Skeletal muscle cell (primary cell): ENCODE data around the gene GRIN1.

Source experiments
- DNase-seq: peaks from one replicate; pipeline ENCODE4 v3.0.0-alpha.2; 2010; ENCODE audit warnings: low read depth
- H3K4me3 ChIP-seq: 2 replicates; pipeline ENCODE4 v1.5.1; 2011; ENCODE audit warnings: low read depth, mild to moderate bottlenecking, control low read depth, low read length, moderate library complexity

The GRIN1 gene

GRCh38 chr9:137145731-137146526 is 7.0 kb downstream of the GRIN1 start:
- no peak for DNase-seq
- H3K4me3 ChIP-seq, result no peak overlapping the region

GRCh38 chr9:137146527-137146918 is 7.6 kb downstream of the GRIN1 start:
- H3K4me3 ChIP-seq, result no peak overlapping the region
- DNase-seq, result no peak

DNA sequence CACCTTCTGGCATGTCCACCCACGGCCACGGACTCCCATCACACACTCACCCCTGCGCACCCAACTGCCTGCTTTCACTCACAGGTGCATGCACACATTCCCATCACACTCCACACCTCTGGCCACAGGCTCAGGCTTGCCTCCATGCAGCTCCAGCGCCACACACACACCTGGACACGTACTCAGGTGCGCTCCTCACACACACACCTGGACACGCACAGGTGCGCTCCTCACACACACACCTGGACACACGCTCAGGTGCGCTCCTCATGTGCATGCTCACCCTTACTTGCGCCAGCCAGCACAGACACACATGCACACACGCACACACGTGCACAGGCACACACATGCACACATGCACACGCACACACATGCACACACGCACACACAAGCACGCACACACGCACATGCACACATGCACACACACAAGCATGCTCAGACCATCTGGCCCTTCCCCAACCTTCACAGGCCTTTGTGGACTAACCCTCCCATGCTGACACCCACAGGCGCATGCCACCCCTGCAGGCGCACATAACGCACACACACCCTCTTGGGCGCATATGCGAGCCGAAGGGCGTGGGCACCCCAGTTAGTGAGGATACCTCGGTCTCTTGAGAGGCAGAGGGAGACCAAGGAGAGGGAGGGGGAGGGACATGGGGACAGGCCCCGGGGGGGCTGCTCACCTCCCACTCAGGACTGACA is 8.3 kb downstream of the GRIN1 start:
- no peak for DNase-seq
- no peak overlapping the region for H3K4me3 ChIP-seq

GRCh38 chr9:137147793-137148160 is 8.8 kb downstream of the GRIN1 start:
- no peak overlapping the region for H3K4me3 ChIP-seq
- no peak for DNase-seq

- DNase-seq, result no peak
These were observed 9.3 kb downstream of the GRIN1 start for GRCh38 chr9:137148242-137148641.

GRCh38 chr9:137148661-137149060 is 9.7 kb downstream of the GRIN1 start:
- no peak overlapping the region for H3K4me3 ChIP-seq
- DNase-seq, result no peak

More at GRCh38 chr9:137148242-137148641, 9.3 kb downstream of the GRIN1 start:
- H3K4me3 ChIP-seq, result no peak overlapping the region

- no peak overlapping the region for H3K4me3 ChIP-seq
- no peak for DNase-seq
These were observed 10.4 kb downstream of the GRIN1 start for GRCh38 chr9:137149363-137149762.

GRCh38 chr9:137149942-137150616 is 11.1 kb downstream of the GRIN1 start:
- no peak for DNase-seq
- H3K4me3 ChIP-seq, result no peak overlapping the region

DNA sequence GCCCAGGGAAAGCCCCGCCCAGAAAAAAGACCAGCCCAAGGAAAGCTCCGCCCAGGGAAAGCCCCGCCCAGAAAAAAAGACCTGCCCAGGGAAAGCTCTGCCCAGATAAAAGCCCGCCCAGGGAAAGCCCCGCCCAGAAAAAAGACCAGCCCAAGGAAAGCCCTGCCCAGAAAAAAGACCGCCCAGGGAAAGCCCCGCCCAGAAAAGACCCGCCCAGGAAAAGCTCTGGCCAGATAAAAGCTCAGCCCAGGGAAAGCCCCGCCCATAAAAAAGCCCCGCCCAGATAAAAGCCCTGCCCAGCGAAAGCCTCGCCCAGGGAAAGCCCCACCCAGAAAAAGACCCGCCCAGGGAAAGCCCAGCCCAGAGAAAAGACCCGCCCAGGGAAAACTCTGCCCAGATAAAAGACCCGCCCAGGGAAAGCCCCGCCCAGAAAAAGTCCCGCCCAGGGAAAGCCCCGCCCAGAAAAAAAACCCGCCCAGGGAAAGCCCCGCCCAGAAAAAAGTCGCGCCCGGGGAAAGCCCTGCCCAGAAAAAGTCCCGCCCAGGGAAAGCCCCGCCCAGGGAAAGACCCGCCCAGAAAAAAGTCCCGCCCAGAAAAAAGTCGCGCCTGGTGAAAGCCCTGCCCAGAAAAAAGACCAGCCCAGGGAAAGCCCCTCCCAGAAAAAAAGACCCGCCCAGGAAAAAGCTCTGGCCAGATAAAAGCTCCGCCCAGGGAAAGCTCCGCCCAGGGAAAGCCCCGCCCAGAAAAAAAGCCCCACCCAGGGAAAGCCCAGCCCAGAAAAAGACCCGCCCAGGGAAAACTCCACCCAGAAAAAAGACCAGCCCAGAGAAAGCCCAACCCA is 11.9 kb downstream of the GRIN1 start:
- DNase-seq, result no peak
- no peak overlapping the region for H3K4me3 ChIP-seq

- DNase-seq, result no peak
- H3K4me3 ChIP-seq, result no peak overlapping the region
These were observed 14.0 kb downstream of the GRIN1 start for GRCh38 chr9:137152844-137153405.

DNA sequence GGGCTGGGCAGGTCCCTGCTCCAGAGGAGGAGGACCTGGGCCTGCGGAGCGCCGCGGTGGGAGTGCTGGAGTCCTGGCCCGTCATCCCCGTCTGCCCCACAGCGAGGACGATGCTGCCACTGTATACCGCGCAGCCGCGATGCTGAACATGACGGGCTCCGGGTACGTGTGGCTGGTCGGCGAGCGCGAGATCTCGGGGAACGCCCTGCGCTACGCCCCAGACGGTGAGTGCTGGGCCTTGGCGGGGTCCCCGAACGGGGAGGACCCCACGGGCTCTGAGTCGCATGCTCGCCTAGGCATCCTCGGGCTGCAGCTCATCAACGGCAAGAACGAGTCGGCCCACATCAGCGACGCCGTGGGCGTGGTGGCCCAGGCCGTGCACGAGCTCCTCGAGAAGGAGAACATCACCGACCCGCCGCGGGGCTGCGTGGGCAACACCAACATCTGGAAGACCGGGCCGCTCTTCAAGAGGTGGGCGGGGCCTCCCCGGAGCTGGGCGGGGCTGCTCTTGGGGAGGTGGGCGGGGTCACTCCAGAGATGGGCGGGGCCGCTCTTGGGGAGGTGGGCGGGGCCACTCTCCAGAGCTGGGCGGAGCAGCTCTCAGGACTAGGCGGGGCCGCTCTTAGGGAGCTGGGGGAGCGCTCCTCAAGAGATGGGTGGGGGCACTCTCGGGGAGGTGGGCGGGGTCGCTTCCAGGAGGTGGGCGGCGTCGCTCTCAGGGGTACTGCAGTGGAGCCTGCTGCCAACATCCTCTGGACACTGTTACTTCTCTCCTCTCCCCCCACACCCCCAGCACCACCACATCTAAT is 17.8 kb downstream of the GRIN1 start:
- peak overlapping the region; percentile 38 for H3K4me3 ChIP-seq

DNA sequence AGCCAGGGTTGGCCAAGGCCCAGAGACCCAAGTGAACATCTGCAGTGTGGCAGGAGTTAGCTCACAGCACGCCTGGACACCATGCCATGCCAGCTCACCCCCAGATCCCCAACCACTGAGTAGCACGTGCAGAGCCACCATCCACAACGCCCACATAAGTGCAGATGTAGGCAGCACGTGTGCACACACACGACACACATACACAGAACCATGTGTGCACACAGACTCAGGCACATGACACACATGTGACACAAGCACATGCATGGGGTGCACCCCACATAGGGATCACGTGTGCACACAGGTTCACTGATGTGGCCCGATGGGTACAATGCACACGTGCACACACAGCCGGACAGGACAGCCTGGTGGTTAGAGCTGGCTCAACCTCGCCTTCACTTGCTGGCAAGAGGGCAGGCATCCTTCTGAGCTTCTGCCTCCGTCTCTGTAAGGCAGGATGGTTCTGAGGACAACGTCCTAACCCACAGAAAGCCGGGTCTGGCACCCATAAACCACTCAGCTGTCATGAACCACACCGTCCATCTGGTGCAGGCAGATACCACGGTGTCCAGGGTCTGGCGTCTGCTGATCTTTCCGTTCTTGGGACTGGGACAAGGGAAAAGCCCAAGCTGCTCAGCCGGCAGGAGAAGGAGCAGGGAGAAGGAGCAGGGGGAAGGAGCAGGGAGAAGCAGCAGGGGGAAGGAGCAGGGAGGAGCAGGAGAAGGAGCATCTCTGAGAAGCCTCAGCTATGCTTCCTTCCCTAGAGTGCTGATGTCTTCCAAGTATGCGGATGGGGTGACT is 18.9 kb downstream of the GRIN1 start:
- no peak for DNase-seq
- no peak overlapping the region for H3K4me3 ChIP-seq

More for the DNA sequence above, 17.8 kb downstream of the GRIN1 start:
- DNase-seq, result no peak

DNA sequence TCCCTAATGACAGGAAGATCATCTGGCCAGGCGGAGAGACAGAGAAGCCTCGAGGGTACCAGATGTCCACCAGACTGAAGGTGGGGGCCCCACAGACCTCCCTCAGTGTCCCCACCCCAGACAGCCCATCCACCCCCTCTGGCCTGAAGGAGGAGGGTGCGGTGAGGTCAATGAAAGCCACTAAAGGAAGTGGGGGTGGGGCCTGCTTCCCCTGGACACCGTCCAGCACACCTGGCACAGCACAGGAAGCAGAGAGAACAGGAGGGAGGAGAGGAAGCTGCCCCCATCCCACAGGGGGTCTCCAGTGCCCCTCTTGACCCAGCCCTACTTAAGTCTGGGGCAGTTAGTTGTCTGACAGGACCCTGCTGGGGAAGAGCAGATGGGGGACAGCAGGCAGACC is 19.7 kb downstream of the GRIN1 start:
- no peak overlapping the region for H3K4me3 ChIP-seq
- no peak for DNase-seq

- no peak for DNase-seq
- no peak overlapping the region for H3K4me3 ChIP-seq
These were observed 20.4 kb downstream of the GRIN1 start for GRCh38 chr9:137159105-137160053.

GRCh38 chr9:137160054-137160425 is 21.1 kb downstream of the GRIN1 start:
- no peak for DNase-seq
- H3K4me3 ChIP-seq, result no peak overlapping the region

- no peak overlapping the region for H3K4me3 ChIP-seq
- no peak for DNase-seq
These were observed 22.0 kb downstream of the GRIN1 start for GRCh38 chr9:137160716-137161557.
